BE2C (cell line): ENCODE data around the gene RAB11FIP3.
"Not testable (repeated sequence)": the region's sequence is repeated elsewhere in the genome, so short reads cannot be mapped to it uniquely, and the experiment has no call there.

Experiments used
- DNase-seq: peaks from one replicate; pipeline ENCODE4 v3.0.0-alpha.2; 2020
- H3K27me3 ChIP-seq: fragments of 250-450 bp; sonication (Bioruptor Pico); 2 replicates; pipeline ENCODE4 v1.5.1; 2020; ENCODE audit warnings: mild to moderate bottlenecking
- H3K36me3 ChIP-seq: fragments of 250-450 bp; sonication (Bioruptor Pico); 2 replicates; pipeline ENCODE4 v1.5.1; 2020; ENCODE audit warnings: mild to moderate bottlenecking
- H3K4me1 ChIP-seq: fragments of 250-450 bp; sonication (Bioruptor Pico); 2 replicates; pipeline ENCODE4 v1.5.1; 2020
- H3K4me3 ChIP-seq: 2 replicates; pipeline ENCODE4 v1.5.1; 2011; ENCODE audit warnings: low read depth, low read length
- H3K9me3 ChIP-seq: fragments of 250-450 bp; sonication (Bioruptor Pico); 2 replicates; pipeline ENCODE4 v1.5.1; 2020
- CTCF ChIP-seq: IDR thresholded peaks from 2 replicates; pipeline ENCODE4 v1.5.1; 2012; ENCODE audit warnings: mild to moderate bottlenecking, low read depth, low read length

Gene RAB11FIP3

DNA sequence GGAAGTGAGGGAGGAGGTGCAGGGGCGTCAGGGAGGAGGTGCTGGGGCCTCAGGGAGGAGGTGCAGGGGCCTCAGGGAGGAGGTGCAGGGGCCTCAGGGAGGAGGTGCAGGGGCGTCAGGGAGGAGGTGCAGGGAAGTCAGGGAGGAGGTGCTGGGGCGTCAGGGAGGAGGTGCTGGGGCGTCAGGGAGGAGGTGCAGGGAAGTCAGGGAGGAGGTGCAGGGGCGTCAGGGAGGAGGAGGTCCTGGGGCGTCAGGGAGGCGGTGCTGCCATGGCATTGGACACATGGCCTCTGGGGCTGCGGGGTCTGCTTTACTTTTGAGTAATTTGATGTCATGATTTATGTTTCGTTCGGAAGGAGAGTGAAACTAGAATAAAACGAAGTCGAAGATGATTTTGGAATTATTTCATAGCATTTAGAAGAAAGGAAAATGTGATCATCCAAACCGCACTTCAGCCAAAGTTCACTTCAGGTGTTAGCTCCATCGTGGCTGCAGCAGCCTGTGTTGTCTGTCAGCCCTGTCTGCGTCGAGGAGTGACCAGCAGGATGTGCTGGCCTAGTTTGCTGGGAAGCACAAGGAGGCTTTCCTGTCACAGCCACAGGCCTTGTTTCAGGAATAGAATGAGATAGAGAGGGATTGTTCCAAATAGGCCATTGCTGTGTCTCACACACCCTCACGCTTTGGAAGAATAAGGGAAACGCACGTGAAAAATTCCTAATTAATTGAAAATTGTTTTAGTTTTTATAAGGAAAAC, 42.8 kb downstream of the RAB11FIP3 start:
- no peak for DNase-seq
- Histone ChIP-seq H3K4me3 (no peak overlapping the region), H3K9me3 (no peaks in the 10 kb centered on the region), H3K27me3 (no peaks in the 10 kb centered on the region), H3K36me3 (no peaks in the 10 kb centered on the region), H3K4me1 (peaks cover 7% of the 10 kb centered on the region)
- no peak for TF ChIP-seq CTCF

GRCh38 chr16:469459-469858, 44.0 kb downstream of the RAB11FIP3 start:
- not testable (repeated sequence) for H3K4me1 ChIP-seq, H3K4me3 ChIP-seq, H3K36me3 ChIP-seq

GRCh38 chr16:470418-470817, 45.0 kb downstream of the RAB11FIP3 start:
- Histone ChIP-seq H3K9me3 (no peaks in the 10 kb centered on the region), H3K4me3 (no peak overlapping the region), H3K4me1 (peaks cover 7% of the 10 kb centered on the region), H3K36me3 (no peaks in the 10 kb centered on the region), H3K27me3 (no peaks in the 10 kb centered on the region)
- no peak for TF ChIP-seq CTCF
- DNase-seq, result no peak

More at GRCh38 chr16:469459-469858, 44.0 kb downstream of the RAB11FIP3 start:
- not testable (repeated sequence) for H3K27me3 ChIP-seq, H3K9me3 ChIP-seq, DNase-seq

- Histone ChIP-seq H3K27me3 (no peaks in the 10 kb centered on the region), H3K36me3 (no peaks in the 10 kb centered on the region), H3K9me3 (no peaks in the 10 kb centered on the region), H3K4me1 (peaks cover 7% of the 10 kb centered on the region), H3K4me3 (no peak overlapping the region)
- TF ChIP-seq CTCF, result no peak
- peak; percentile 36 for DNase-seq
Observed at GRCh38 chr16:471353-472198, 46.1 kb downstream of the RAB11FIP3 start.

DNA sequence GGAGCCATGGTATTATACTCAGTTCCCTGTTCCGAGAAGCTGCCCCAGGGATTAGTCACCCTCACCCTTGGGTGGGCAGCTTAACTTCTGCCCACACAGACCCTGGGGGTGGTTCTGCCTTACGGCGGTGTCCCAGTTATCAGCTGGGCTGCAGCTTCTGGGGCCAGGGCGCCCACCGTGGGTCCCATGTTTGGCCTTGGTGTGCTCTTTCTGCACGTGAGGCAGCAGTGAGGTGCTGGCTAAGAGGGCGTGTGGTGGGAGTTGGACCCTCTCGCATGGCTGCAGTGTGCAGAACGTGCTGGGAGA, 46.7 kb downstream of the RAB11FIP3 start:
- H3K9me3 ChIP-seq, result no peaks in the 10 kb centered on the region
- no peaks in the 10 kb centered on the region for H3K27me3 ChIP-seq
- H3K4me1 ChIP-seq, result peaks cover 7% of the 10 kb centered on the region
- DNase-seq, result no peak
- no peak overlapping the region for H3K4me3 ChIP-seq
- no peak for TF ChIP-seq CTCF
- no peaks in the 10 kb centered on the region for H3K36me3 ChIP-seq

DNA sequence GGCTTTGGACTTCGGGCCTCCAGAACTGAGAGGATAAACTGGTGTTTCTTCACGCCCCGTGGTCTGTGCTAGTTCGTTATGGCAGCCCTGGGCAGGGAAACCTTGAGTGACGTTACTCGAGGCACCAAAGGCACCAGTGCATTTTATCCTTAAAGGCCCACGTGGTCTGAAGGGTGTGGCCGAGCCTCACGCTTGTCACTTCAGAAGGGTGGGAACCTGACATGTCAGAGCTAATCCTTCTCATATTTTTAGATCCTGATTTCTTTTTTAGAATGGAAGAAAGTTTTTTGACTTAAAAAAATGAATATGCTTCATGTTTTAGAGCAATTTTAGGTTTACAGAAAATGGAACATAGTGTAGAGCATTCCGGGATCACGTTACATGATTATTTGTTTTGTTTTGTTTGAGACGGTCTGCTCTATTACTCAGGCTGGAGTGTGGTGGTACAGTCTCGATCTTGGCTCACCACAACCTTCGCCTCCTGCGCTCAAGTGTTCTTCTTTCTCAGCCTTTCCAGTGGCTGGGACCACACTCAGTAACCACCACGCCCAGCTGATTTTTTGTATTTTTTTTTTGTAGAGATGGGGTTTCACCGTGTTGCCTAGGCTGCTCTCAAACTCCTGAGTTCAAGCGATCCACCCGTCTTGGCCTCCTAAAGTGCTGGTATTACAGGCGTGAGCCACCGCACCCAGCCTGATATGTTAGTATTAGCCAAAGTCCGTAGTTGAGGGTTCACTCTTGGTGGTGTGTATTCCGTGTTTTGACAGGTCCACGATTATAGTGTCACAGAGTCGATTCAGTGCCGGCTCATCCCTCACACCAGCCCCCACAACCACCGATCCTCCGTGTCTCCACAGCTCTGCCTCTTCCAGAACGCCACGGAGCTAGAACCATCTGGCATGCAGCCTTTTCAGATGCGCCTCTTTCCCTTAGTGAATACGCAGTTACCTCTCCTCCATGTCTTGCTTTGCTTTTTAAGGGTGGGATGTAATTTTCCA, 47.9 kb downstream of the RAB11FIP3 start:
- DNase-seq, result no peak
- no peak for TF ChIP-seq CTCF
- Histone ChIP-seq H3K9me3 (no peaks in the 10 kb centered on the region), H3K4me1 (peaks cover 7% of the 10 kb centered on the region), H3K36me3 (no peaks in the 10 kb centered on the region), H3K27me3 (no peaks in the 10 kb centered on the region), H3K4me3 (no peak overlapping the region)
